NCI-H2227 (cell line): ENCODE data around the gene KRTAP10-5.

Experiments
- DNase-seq: peaks from one replicate; lab custom pipeline; 2025; ENCODE audit not compliant: unreplicated experiment; lab: John Stamatoyannopoulos, UW

Gene KRTAP10-5

GRCh38 chr21:44530903-44531605 lies 49.4 kb downstream of the KRTAP10-5 start:
- DNase-seq: no peak

GRCh38 chr21:44530221-44530902 lies 50.0 kb downstream of the KRTAP10-5 start:
- no peak for DNase-seq

GRCh38 chr21:44529503-44530125 lies 50.8 kb downstream of the KRTAP10-5 start:
- DNase-seq: no peak
